Measurements from ENCODE around the gene ELF2. TPM values are rescaled to one million over a fixed set of nuclear protein-coding genes. Genes with fewer than 3 reads are reported as not detected.
"Not testable (repeated sequence)": the region's sequence is repeated elsewhere in the genome, so short reads cannot be mapped to it uniquely, and the experiment has no call there.

The ELF2 gene
- total RNA-seq, 2 experiments from 2014 or later, result 20.1 to 20.4 TPM

GRCh38 chr4:139078926-139079325 lies 98.1 kb downstream of the ELF2 start:
- Mint-ChIP-seq H3K9me3 (no peaks in the 10 kb centered on the region), H3K27ac (no peak overlapping the region), H3K4me1 (ENCODE audit: low read depth) (peaks cover 47% of the 10 kb centered on the region), H3K36me3 (ENCODE audit: low read depth) (peaks cover 14% of the 10 kb centered on the region), H3K27me3 (no peaks in the 10 kb centered on the region), H3K4me3 (no peak overlapping the region)
- no peak for ATAC-seq
- intact Hi-C loops (cut with micrococcal nuclease), result no loop called here
- DNase-seq, result no peak
- ChIA-PET CTCF (interaction anchor here (6.4 kb wide), 1 partner anchor 48 kb away, joined by 51 read pairs; no protein-coding TSS in a partner anchor), POLR2A (interaction anchor here (0.6 to 1.3 kb wide), 7 partner anchors 33 to 238 kb away, joined by 3 to 5 read pairs (median 3); partner anchors contain the start of genes NAA15, NDUFC1 and NOCT)
- no peak for TF ChIP-seq CTCF (IDR thresholded peaks at IDR 0.05)

DNA sequence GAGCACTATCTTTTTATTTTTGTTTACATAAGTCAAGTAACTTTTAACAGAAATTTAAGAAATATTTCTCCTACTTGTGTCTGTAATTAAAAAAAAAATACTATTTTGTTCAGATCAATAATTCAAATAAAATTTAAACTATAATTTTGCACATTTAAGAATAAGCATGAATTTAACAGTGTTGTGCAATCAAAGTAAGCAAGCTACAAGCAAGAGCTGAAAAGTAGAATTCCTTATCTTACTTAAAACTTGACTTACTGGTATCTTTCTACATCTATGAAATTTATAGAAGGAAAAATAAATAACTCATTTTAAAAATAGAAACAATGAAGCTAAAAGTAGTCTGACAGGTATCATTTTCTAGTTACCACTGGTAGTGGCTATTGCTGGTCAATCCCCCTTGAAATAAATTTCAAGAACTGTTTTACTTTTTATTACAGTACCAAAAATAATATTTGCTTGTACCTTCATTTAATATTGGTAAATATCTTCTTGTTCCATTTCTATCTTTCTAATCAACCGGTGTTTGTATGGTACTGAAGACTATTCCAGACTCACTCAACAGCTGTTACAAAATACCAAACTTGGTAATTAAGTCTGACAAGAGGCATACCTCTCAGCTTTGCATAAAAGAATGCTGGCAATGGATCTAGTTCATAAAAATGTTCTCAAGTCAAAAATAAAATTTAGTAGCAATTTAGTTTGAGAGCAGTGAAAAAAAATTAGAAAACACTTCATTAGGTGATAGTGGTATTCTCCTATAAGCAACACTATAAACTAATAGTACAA lies 99.3 kb downstream of the ELF2 start:
- no peak for ATAC-seq
- no peak for TF ChIP-seq CTCF (IDR thresholded peaks at IDR 0.05)
- POLR2A ChIA-PET, result interaction anchor here (1.1 kb wide), 1 partner anchor 61 kb away, joined by 3 read pairs; no protein-coding TSS in a partner anchor
- CTCF ChIA-PET, result interaction anchor here (0.7 to 1.2 kb wide), 2 partner anchors 47 to 218 kb away, joined by 3 to 4 read pairs; no protein-coding TSS in a partner anchor
- Mint-ChIP-seq H3K27me3 (no peaks in the 10 kb centered on the region), H3K36me3 (ENCODE audit: low read depth) (peaks cover 7% of the 10 kb centered on the region), H3K4me1 (ENCODE audit: low read depth) (peaks cover 54% of the 10 kb centered on the region), H3K9me3 (no peaks in the 10 kb centered on the region), H3K27ac (no peak overlapping the region), H3K4me3 (no peak overlapping the region)
- intact Hi-C loops (cut with micrococcal nuclease), result no loop called here
- no peak for DNase-seq

DNA sequence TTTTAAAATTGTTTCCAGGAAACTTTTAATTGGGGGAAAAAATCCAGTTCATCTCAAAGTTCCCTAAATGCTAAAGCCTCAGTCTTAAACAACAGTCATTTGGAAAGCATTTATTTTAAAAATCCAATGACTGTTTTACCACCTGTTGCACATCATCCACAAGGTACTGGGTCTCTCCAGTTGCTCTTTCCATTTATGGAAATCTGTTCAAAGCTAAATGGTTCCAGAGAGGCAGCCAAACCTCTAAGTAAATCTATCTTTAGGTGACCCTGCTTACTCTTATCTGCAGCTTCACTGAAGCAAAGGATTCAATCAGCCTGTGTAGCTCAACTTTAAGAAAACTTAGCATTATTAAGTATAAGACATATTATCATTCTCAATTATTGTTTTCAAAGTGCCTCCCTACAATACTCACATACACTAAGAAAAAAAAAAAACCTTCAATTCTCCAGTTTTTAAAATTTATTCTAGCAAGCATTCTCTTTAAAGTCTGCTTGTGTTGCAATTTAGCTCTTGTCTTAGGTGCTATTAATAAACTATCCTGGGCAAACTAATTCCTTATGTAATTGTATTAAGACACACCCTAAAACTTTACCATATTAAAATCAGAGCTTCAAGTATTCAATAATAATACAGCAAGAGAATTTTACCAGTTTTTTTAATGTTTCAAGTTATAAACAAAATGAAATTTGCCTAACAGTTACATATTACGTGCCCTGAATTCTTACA lies 100.8 kb downstream of the ELF2 start:
- TF ChIP-seq CTCF (IDR thresholded peaks at IDR 0.05), result no peak
- Mint-ChIP-seq H3K27ac (no peak overlapping the region), H3K9me3 (no peaks in the 10 kb centered on the region), H3K4me1 (ENCODE audit: low read depth) (peaks cover 45% of the 10 kb centered on the region), H3K4me3 (no peak overlapping the region), H3K36me3 (ENCODE audit: low read depth) (peaks cover 12% of the 10 kb centered on the region), H3K27me3 (no peaks in the 10 kb centered on the region)
- CTCF ChIA-PET, result interaction anchor here (0.9 to 1.3 kb wide), 2 partner anchors 9 to 46 kb away, joined by 4 read pairs; no protein-coding TSS in a partner anchor
- intact Hi-C loops (cut with micrococcal nuclease), result no loop called here
- POLR2A ChIA-PET, result interaction anchor here (0.9 kb wide), 2 partner anchors 8 to 60 kb away, joined by 3 read pairs; no protein-coding TSS in a partner anchor
- ATAC-seq (peak; percentile 24), DNase-seq (no peak)

- CTCF ChIA-PET, result no interaction called here
- intact Hi-C loops (cut with micrococcal nuclease), result no loop called here
- peaks cover 46% of the 10 kb centered on the region for H3K36me3 Mint-ChIP-seq (ENCODE audit: low read depth)
- POLR2A ChIA-PET, result no interaction called here
- H3K27me3 Mint-ChIP-seq, result no peaks in the 10 kb centered on the region
- no peaks in the 10 kb centered on the region for H3K9me3 Mint-ChIP-seq
- peak overlapping the region; percentile 36 for H3K27ac Mint-ChIP-seq
- ATAC-seq (no peak), DNase-seq (no peak)
- no peak for TF ChIP-seq CTCF (IDR thresholded peaks at IDR 0.05)
- H3K4me1 Mint-ChIP-seq (ENCODE audit: low read depth), result peaks cover 8% of the 10 kb centered on the region
- H3K4me3 Mint-ChIP-seq, result no peak overlapping the region
Measured at GRCh38 chr4:139060591-139060990, 116.4 kb downstream of the ELF2 start.

DNA sequence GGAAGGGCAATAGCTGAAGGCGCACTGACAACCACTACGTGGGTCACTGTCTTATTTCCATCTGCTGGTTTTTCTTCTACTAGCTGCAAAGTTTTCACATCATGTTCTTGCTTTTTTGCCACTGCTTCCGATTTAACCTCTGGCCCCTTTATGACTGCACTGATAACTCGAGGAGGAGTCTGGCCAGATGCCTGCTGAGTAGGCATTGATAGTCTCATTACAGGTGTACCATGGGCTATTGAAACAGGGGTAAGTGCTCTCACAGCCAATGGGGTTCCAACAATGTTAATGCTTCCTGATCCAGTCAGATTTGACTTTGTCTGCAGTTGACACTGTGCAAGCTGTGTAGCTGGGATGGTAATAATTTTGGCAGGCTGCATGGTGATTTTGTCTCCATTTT lies 118.0 kb downstream of the ELF2 start:
- CTCF ChIA-PET; ATAC-seq; H3K27me3 Mint-ChIP-seq; H3K4me3 Mint-ChIP-seq; intact Hi-C loops (cut with micrococcal nuclease); H3K27ac Mint-ChIP-seq; H3K9me3 Mint-ChIP-seq; DNase-seq: not testable (repeated sequence)
- H3K4me1 Mint-ChIP-seq (ENCODE audit: low read depth), result peaks cover 13% of the 10 kb centered on the region
- H3K36me3 Mint-ChIP-seq (ENCODE audit: low read depth), result peaks cover 44% of the 10 kb centered on the region
- POLR2A ChIA-PET, result interaction anchor here (1.3 kb wide), 1 partner anchor 14 kb away, joined by 3 read pairs; no protein-coding TSS in a partner anchor

Measured in activated CD8-positive, alpha-beta T cell treated with anti-CD3 and anti-CD28 coated beads for 36 hours (primary cell).